Measurements from ENCODE around the gene SAP30L.

SAP30L gene

DNA sequence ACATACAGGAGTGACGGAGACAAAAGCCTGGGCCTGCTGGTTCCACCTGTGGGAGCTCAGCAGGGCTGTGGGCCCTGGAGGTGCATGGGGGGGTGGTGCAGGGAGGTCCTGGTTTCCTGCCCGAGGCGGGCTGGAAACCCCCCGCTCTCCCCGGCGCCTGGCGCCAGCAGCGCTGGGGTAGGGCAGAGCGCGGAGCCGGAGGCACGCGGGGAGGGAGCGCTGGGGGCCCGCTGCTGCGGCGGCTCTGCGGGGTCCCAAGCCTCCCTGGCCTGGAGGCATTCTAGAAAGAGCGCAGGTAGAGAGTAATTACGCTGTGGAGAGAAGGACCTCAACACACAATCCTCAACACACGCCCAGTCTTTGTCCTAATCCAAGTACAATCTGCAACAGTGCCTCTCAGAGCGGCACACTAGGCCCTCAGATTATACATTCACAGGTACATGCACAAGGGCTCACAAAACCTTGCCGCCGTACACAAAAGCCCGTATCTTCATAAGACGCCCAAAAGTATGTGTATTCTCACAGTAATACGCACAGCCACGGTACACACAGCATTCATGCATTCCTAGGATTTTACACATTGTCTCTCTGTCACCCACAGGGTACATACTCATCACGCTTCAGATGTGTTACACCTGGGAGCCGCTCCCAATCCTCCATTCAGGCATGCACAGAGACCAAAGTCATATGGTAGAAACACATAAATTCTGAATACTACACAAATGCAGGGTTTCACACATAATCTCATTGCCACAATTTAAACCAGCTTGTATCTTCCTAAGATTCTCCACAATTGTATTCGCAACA is 34.4 kb downstream of the SAP30L start:
- Histone ChIP-seq H3K4me3 (replicated peaks; ENCODE audit: low read depth, low read length) (no peak overlapping the region), H3K36me3 (ENCODE audit: control insufficient read depth, insufficient read depth, low read length) (no peaks in the 10 kb centered on the region), H3K27me3 (replicated peaks; ENCODE audit: control insufficient read depth, insufficient read depth, low read length) (peaks cover 4% of the 10 kb centered on the region)
- DNase-seq (ENCODE audit: extremely low read depth, insufficient read length), result no peak
- TF ChIP-seq, protein P1, sequence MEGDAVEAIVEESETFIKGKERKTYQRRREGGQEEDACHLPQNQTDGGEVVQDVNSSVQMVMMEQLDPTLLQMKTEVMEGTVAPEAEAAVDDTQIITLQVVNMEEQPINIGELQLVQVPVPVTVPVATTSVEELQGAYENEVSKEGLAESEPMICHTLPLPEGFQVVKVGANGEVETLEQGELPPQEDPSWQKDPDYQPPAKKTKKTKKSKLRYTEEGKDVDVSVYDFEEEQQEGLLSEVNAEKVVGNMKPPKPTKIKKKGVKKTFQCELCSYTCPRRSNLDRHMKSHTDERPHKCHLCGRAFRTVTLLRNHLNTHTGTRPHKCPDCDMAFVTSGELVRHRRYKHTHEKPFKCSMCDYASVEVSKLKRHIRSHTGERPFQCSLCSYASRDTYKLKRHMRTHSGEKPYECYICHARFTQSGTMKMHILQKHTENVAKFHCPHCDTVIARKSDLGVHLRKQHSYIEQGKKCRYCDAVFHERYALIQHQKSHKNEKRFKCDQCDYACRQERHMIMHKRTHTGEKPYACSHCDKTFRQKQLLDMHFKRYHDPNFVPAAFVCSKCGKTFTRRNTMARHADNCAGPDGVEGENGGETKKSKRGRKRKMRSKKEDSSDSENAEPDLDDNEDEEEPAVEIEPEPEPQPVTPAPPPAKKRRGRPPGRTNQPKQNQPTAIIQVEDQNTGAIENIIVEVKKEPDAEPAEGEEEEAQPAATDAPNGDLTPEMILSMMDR (IDR thresholded peaks at IDR 0.05; ENCODE audit: insufficient read depth, low read length, poor library complexity, severe bottlenecking), result no peak

DNA sequence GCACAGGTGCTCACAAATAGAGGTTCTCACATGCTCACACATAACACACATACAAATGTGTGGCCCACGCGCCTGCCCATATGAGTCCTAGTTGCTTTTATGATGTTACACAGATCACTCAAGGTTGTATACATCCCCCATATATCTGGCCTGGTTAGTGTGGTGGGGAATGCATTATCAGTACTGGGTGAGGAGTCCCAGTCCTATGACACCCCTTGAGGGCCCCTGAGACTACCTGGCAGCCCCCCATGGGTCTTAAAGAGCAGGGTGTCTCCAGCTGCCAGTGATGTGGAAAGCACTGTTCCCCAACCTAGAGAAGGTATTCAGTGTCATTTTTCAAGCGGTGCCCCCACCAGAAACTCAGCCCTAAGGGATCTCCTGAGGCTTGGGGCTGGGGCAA is 35.0 kb downstream of the SAP30L start:
- peaks cover 4% of the 10 kb centered on the region for H3K27me3 ChIP-seq (replicated peaks; ENCODE audit: control insufficient read depth, insufficient read depth, low read length)
- DNase-seq (ENCODE audit: extremely low read depth, insufficient read length), result no peak
- H3K36me3 ChIP-seq (ENCODE audit: control insufficient read depth, insufficient read depth, low read length), result no peaks in the 10 kb centered on the region
- no peak overlapping the region for H3K4me3 ChIP-seq (replicated peaks; ENCODE audit: low read depth, low read length)
- TF ChIP-seq, protein P1 (IDR thresholded peaks at IDR 0.05; ENCODE audit: insufficient read depth, low read length, poor library complexity, severe bottlenecking), result no peak

DNA sequence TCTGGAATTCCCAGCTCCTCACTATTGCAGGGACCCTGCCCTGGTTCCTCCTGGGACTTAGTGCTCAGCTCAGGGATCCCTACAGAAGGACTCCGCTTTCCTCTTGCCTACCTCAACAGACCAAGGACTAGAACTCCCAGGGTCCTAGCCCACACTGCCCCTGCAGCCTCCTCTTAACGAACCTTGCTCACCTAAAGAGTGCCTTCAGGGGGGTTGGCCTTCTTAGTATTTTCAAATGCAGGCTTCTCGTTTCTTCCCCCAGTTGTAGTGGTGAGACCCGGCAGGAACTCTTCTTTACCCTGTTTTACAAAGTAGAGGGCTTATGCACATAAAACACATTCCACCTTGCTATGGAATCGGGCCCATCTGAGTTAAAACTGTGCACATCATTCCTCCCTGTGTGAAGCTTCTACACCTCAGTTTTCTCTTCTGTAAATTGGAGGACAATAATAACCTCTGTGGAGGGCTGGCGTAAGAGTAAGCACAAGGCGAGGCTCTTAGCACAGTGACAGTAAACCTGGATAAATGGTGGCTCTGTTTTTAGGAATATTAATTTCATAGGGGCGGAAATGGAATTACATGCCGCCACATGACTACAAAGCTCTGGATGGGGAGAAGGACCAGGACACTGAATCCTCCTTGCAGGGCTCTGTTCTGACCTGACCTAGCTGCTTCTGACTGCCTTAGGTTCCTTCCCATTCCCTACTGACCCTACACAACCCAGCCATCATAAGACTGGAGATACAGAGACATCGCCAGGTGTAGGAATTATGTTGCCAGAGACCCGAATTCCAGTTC is 36.0 kb downstream of the SAP30L start:
- TF ChIP-seq, protein P1 (IDR thresholded peaks at IDR 0.05; ENCODE audit: insufficient read depth, low read length, poor library complexity, severe bottlenecking), result no peak
- no peak overlapping the region for H3K4me3 ChIP-seq (replicated peaks; ENCODE audit: low read depth, low read length)
- no peaks in the 10 kb centered on the region for H3K36me3 ChIP-seq (ENCODE audit: control insufficient read depth, insufficient read depth, low read length)
- DNase-seq (ENCODE audit: extremely low read depth, insufficient read length), result no peak
- peaks cover 4% of the 10 kb centered on the region for H3K27me3 ChIP-seq (replicated peaks; ENCODE audit: control insufficient read depth, insufficient read depth, low read length)

DNA sequence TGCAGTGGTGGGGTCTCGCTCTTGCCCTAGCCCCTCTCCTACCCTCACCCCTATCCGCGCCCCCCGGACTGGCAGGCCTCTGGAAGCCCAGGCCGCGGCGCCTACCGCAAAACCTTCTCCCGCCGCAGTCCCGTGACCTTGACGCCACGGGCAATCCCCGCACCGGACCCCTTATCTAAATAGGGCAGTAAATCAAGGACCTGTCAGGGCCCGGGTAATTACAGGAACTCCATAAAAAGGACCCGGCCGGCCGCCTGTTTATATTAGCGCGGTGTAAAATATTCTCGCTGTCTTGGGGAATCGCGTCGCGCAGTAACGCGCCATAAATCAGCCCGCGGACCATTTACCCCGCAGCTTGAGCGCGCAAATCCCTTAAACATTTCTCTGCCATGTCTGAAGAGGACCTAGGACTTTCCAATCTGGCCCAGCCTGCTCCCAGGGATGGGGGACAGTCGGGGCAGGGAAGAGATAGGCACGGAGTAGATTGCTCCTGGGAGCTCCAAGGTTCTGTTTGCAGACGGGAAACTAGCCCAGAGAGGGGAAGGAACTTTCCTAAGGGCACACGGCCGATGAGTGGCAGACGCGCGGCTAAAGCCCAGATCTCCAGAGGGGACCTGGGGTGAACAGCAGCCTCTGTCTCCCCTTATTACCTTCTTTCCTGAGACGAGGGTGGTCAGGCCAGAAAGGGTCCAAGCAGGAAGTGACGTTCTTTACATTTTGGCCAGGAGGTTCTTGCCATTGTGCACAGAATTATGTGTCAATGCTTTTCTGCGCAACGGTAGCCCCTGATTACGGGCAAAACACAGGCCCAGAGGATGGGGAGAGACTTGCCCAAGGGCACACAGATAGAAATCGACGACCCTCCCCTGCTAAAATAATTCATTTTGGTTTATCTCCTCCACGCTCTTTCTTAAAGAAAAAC is 37.0 kb downstream of the SAP30L start:
- Histone ChIP-seq H3K27me3 (replicated peaks; ENCODE audit: control insufficient read depth, insufficient read depth, low read length) (peaks cover 4% of the 10 kb centered on the region), H3K36me3 (ENCODE audit: control insufficient read depth, insufficient read depth, low read length) (no peaks in the 10 kb centered on the region), H3K4me3 (replicated peaks; ENCODE audit: low read depth, low read length) (no peak overlapping the region)
- no peak for DNase-seq (ENCODE audit: extremely low read depth, insufficient read length)
- TF ChIP-seq, protein P1 (IDR thresholded peaks at IDR 0.05; ENCODE audit: insufficient read depth, low read length, poor library complexity, severe bottlenecking), result no peak

DNA sequence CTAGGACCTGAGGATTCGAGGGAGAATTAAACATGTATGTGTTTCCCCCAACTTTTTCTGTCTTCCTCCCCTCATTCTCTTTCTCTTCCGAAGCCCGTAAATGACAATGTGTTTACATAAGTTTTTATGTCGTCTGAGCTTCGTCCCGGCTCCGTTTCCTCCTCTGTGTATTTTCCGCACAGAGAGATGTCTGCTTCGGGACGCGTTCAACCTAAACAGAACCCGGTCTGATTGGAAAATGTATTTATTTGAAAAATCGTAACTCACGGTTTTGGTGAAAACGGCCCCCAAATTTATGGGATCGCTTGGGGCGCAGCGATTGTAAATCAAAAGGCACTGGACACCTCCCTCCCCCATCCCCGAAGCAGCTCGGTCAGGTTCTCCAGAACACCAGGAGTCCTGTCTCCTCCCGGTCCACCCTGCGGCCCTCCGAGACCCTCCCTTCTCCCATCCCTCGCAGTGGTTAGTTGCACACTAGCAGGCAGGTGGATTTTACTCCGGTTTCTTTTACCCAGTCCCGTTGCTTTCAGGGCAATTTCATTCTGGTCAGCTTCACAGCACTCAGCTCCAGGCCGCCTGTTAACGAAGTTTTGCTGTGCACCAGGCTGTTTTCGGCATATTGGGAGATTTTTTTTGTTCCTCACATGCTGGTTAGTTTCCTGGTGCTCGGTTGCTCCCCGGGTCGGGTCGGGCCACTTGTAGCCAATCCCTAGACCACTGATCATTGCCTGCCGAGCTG is 38.0 kb downstream of the SAP30L start:
- TF ChIP-seq, protein P1 (IDR thresholded peaks at IDR 0.05; ENCODE audit: insufficient read depth, low read length, poor library complexity, severe bottlenecking), result no peak
- no peak overlapping the region for H3K4me3 ChIP-seq (replicated peaks; ENCODE audit: low read depth, low read length)
- DNase-seq (ENCODE audit: extremely low read depth, insufficient read length), result no peak
- peaks cover 4% of the 10 kb centered on the region for H3K27me3 ChIP-seq (replicated peaks; ENCODE audit: control insufficient read depth, insufficient read depth, low read length)
- H3K36me3 ChIP-seq (ENCODE audit: control insufficient read depth, insufficient read depth, low read length), result no peaks in the 10 kb centered on the region

All from GM06990 (cell line).